Activated T-cell treated with anti-CD3 and anti-CD28 coated beads for 4 hours (primary cell): Measurements from ENCODE around the gene GOLGA8H.
A peak's percentile ranks its signal among the peaks of the same experiment; 100 is the strongest.
"Not testable (repeated sequence)": the region's sequence is repeated elsewhere in the genome, so short reads cannot be mapped to it uniquely, and the experiment has no call there.

Source experiments
- DNase-seq: peaks from one replicate; pipeline ENCODE4 v3.0.0-alpha.2; 2020

Gene GOLGA8H, protein sequence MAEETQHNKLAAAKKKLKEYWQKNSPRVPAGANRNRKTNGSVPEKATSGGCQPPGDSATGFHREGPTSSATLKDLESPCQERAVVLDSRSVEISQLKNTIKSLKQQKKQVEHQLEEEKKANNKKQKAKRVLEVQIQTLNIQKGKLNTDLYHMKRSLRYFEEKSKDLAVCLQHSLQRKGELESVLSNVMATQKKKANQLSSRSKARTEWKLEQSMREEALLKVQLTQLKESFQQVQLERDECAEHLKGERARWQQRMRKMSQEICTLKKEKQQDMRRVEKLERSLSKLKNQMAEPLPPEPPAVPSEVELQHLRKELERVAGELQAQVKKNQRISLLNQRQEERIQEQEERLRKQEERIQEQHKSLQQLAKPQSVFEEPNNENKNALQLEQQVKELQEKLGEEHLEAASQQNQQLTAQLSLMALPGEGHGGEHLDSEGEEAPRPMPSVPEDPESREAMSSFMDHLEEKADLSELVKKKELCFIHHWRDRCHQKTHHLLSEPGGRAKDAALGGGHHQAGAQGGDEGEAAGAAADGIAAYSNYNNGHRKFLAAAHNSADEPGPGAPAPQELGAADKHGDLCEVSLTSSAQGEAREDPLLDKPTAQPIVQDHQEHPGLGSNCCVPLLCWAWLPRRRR

DNA sequence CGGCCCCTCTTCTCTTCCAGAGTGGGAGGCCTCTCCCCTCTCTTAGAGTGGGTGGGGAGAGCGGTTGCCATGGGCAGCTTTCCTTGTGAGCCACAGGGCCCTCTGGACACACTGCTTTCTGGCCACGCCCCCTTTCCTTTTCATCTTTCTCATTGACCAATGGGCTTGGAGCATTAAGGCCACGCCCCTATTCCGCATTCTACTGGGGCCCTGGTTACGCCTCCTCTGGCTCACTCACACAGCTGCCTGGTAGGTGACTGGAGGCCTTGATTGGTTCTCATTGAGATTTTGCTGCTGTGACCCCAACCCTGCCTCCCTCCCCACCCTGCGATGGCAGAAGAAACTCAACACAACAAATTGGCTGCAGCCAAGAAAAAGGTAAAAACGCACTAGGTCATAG lies at the start of gene GOLGA8H:
Gene GOLGA8H (plus strand): TSS at position 233 of the 400 bp plus-strand sequence. CDS start 98 bp downstream, at position 331.
- DNase-seq = not testable (repeated sequence)

DNA sequence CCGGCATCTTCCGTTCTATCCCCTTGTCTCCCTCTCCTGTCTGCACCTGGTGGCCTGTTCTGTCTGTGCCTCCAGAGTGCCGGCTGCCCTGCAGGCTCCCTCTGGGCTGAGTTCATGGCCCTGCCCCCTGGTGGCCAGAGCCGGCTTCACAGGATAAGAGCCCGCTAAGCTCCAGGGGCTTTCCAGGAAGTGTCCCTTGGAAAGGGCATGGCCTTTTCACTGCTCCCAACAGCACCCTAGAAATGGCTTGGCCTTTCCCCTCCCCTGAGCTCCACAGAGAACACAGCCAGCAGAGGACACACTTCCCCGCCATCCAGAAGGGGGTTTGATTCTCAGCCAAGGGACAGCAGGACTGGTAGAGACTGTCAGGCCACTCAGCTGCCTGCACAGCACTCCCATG lies 36.9 kb upstream of the GOLGA8H start:
- DNase-seq = not testable (repeated sequence)

DNA sequence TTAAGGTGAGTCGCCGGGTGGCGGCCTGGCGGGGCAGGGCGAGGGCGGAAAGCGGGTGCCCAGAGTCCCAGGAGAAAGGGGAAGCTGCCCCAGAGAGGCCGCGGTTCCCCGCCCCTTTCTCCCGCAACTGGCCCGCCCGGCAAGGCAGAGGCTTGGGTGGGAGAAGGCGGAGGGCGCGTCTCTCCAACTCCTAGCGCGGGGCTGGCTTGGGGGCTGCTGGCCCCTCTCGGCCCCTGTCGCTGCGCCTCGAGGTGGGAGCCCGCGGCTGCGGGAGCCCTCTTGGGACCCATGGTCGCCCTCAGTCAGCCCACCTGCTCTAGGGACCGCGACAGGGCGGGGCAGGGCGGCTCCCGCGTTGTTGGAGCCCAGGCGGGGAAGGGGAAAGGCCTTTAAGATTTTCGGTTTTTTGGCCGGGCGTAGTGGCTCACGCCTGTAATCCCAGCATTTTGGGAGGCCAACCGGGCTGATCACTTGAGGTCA lies 30.8 kb upstream of the GOLGA8H start:
- not testable (repeated sequence) for DNase-seq

DNA sequence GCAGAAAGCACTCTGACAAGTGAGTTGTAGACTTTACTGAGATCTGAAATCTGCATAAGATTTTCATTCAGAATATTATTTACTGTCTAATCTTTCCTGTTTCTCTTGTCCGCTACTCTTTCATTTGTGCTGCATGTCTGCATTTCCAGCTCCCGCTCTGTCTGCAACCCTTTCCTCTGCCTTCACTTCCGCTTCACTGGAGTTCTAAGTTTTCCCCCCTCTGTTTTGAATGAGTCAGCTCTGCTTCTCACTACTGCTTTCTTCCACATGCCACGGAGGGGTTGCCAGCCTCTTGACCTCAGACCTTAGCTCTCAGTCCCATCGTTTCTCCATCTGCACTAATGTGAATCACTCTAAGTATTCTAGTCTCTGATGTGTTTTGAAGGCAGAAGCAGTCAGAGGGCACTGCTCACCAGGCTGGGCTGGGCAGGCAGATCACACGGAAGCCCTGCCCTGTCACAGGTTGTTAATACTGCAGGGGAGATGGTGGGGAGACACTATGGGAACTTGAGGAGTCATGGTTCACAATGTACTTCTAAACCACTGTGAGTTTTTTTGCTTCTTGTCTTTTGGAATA lies 24.3 kb upstream of the GOLGA8H start:
- DNase-seq = not testable (repeated sequence)

DNA sequence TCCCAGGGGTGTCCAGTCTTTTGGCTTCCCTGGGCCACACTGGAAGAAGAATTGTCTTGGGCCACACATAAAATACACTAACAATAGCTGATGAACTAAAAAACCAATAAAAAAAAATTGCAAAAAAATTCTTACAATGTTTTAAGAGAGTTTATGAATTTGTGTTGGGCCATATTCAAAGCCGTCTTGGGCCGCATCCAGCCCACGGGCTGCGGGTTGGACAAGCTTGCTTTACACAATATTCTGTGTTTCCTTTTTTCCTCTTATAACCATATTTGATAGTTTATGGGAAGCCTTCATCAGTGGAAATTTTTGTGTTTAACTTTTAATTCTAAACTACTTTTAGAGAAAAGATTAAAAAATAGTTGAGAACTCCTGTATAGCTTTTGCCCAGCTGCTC lies 23.1 kb upstream of the GOLGA8H start:
- DNase-seq = not testable (repeated sequence)

DNA sequence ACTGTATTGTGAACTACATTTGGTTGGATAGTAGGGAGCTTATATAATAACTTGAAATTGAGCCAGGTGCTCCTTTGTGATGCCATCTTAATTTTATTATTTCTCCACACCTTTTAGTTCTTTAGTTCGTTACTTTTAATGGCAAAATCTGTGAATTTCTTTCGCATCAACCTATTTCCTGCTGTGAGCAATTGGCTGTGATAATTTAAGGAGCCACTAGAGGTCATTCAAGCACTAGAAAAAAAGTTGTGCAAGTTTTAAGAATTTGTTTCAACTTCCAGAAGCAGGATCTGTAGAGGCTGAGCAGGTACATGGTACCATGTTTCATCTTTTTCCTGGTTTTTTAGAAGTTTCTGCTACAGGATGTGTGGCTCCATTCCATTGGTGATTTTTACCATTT lies 4.9 kb upstream of the GOLGA8H start:
- not testable (repeated sequence) for DNase-seq

DNA sequence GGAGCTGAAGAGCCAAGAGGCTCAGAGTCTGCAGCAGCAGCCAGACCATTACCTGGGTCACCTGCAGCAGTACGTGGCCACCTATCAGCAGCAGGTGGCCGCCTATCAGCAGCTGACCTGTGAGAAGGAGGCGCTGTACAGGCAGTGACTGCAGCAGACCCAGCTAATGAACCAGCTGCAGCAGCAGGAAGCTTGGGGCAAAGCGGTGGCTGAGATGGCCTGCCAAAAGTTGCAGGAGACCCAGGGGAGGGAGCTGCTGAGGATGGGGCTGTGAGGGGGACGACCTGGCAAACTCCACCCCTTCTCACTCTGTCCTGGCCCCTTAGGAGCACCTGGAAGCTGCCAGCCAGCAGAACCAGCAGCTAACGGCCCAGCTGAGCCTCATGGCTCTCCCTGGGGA lies 8.4 kb downstream of the GOLGA8H start:
- DNase-seq = not testable (repeated sequence)

DNA sequence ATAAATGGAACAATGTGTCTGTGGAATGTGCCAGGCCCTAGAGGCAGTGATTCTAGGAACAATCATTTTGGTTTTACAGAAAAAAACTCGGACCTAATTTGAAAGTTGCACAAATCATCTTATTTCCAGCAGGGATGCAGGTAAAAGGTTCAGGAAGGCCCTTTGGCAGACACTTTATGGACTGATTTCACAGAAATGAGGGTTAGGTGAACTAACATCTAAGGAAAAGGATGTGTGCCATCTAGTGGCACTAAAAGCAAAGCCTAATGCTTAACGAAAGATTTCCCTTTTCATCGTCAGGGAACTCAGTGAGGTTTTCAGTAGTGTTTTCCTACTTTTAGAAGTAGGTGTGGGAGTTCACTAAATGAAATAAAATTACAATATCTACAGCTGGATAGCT lies 17.5 kb downstream of the GOLGA8H start:
- not testable (repeated sequence) for DNase-seq

DNA sequence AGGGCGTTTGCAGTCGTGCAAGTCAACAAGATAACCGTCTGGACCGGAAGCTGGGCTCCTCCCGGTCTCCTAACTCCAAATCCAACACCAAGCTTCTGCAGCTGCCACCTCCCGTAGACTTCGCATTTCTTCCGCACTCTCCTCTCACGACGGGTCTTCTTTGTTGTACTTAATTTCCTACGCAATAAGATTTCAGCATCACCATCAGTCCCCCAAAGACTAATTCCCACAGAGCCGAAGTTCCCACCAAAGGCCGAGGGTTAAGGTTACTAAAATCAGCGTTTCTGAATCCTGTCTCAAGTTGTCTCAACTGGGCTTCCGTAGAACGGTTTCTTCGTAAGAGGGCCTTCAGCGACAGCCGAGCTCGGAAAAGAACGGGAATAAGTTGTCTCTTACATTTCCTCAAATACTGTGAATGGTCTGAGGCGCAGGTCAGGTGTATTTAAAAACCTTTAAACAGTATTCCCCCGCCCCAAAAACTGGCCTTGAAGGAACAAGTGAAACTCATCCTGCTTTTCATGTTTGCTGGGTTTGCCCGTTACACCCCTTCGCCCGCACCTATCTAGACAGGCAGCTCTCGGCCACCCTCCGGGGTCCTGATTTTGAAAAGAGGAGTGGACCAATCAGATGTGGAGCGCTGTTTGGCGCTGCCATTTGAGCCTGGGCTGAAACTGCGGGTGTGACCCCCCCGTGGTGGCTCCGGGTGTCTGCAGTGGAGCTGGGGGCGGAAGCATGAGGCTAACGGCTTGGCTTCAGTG lies 21.8 kb downstream of the GOLGA8H start, which contains the start of gene ARHGAP11B:
Gene ARHGAP11B (plus strand): TSS at position 693 of the 758 bp plus-strand sequence.
- peak; percentile 93 for DNase-seq

DNA sequence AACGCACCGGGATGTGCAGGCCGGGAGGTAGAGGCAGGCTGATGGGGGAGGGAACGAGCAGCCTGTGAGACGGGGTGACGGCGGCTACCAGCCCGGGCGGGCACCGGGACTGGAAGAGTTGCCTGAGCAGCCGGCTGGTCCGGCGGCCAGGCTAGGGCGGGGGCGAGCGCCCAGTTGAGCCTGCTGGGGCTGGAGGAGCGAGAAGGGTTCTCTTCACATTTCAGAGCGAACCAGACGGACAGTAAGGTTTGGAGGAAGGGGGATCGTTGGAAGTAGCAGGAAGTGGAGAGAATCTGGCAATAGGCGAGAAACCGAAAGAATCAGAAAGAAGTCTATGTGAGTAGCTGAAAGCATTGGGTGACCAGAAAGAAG lies 22.4 kb downstream of the GOLGA8H start:
- DNase-seq = not testable (repeated sequence)

DNA sequence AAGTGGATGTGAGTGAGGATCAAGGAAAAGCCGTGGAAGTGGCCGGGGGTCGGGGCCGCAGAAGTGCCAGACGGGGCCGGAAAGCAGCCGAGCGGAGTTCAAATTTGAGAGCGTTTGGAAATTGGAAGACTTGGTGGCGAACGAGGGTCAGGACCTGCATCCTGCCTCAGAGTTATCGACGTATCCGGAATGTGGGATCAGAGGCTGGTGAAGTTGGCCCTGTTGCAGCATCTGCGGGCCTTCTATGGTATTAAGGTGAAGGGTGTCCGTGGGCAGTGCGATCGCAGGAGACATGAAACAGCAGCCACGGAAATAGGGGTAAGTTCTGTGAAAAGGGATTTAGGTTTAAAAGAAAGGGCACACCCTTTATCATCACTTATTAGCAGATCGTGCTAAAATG lies 22.8 kb downstream of the GOLGA8H start:
- not testable (repeated sequence) for DNase-seq

DNA sequence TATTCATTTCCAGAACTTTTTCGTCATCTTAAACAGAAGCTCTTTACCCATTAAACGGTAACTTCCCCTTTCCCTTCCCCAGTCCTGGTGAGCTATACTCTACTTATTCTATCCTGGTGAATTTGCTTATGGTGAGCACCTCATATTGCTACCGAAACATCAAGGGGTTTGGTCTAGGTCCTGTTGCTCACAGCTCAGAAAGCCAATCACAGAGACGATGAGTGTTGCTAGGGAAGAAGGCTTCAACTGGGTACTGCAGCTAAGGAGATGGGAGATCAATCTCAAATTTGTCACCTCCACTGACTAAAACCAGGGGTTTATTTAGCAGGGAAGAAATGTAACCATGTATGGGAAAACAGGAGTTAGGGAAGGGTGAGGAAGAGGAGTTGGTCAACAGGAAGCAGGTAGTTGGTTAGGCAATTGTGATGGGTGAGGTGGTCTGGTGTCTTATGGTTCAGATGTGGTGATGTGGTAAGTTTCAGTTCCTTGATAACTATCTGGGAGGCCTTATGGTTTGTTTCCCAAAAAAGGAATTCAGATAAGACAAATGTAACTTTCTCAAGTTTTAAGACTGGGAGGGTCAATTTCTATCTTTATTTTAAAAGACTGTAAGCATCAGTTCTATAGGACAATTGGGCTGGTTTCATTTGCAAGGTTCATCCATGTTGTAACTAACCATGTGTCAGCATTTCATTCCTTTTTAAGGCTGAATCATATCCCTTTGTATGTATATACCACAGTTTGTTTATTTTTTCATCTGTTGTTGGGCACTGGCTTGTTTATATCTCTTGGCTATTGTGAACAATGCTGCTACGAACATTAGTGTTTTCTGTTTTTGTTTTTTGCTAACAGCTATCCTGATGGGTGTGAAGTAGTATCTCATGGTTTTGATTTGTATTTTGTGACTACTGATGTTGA lies 46.4 kb downstream of the GOLGA8H start:
- DNase-seq = no peak

DNA sequence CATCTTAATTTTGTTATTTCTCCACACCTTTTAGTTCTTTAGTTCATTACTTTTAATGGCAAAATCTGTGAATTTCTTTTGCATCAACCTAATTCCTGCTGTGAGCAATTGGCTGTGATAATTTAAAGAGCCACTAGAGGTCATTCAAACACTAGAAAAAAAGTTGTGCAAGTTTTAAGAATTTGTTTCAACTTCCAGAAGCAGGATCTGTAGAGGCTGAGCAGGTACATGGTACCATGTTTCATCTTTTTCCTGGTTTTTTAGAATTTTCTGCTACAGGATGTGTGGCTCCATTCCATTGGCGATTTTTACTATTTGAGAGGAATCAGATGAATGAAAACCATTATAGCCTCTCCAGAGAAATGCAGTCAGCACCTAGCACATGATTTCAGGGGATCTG lies 57.3 kb downstream of the GOLGA8H start:
- not testable (repeated sequence) for DNase-seq
